GM20431 (cell line): ENCODE results near the gene REST.

Experiments
- in situ Hi-C: fragments of 300-500 bp; cut with MseI, MboI; formaldehyde crosslinking; loops from one replicate; pipeline ENCODE4 v1.15.0; 2020; ENCODE audit warnings: low sequenced_read_pairs; ENCODE audit not compliant: unreplicated experiment

Gene REST

DNA sequence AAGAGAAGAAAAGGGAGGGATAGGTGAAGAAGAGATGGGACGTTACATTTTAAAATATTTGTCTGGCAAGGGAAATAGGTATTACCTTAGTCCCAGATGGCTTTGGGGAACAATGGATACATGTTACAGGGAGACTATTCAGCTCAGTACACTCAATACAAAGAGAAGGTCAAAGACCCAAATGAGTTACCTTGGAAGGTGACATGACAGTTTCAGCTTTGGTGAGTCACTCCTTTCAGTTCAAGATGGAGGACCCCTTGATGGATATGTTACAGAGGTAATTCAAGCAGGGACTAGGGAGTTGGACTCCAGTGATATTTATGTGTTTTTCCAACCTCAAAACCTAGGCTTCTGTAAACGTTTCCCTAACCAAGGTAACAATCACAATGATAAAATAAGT lies 64.7 kb downstream of the REST start:
- in situ Hi-C loops: no loop called here

GRCh38 chr4:56972809-56973208 lies 65.1 kb downstream of the REST start:
- in situ Hi-C loops: no loop called here

DNA sequence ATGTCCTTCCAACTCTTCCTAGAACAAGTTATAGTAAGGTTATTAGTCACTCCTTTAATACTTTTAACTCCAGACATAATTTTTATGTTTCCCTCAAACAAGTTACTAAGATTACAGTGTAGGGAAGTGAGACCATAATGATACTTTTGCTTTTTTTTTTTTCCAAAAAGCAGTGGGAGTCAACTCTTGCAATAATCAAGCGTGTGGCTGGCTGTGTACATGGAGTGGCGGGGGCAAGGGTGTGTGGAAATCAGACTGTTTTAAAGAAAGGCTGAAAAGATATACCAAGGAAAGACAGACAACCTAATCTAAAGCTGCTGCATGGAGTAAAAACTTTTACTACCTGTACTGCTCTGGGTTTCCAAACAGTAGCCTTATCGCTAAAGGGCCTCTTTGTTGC lies 65.6 kb downstream of the REST start:
- in situ Hi-C loops: no loop called here

- in situ Hi-C loops: no loop called here
Measured at GRCh38 chr4:56976283-56976836, 68.7 kb downstream of the REST start.

- in situ Hi-C loops: no loop called here
Measured at GRCh38 chr4:56976837-56977320, 69.2 kb downstream of the REST start.

DNA sequence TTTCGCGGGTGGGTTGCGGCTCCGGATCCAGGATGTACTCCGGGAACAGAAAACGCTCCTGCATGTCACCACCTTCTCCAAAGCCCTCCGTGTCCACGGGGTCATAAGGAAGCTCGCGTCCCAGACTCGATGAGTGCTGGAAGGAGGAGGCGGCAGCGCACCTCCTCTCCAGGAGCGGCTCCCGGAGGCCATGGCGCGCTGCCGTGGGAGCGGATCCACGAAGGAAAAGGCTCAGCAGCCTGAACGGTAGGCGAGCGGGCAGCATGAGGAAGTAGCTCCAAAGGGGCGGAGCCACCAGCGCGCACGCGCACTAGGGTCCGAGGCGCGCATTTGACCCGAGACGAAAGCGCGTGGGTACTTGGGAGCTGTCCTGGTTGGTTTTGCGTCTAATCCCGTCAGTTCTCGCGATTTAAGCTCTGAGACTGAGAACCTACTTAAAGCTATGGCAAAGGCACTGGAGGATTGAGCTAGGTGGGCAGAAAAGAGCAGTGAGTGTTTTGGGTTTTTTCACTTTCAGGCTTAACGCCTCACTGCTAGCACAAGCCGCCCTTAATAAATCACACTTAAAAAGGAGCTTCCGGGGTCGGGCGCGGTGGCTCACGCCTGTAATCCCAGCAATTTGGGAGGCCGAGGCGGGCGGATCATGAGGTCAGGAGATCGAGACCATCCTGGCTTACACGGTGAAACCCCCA lies 69.8 kb downstream of the REST start, which contains the start of gene NOA1:
TSS of gene NOA1 (minus strand) at position 286 of the 692 bp plus-strand sequence. CDS start at position 265, 21 bp downstream.
- in situ Hi-C loops: no loop called here

- in situ Hi-C loops: no loop called here
Measured at GRCh38 chr4:56978750-56979303, 71.1 kb downstream of the REST start, which contains the start of gene POLR2B. POLR2B (plus strand) TSS chr4:56978896; CDS start chr4:56978986, 90 bp downstream.

DNA sequence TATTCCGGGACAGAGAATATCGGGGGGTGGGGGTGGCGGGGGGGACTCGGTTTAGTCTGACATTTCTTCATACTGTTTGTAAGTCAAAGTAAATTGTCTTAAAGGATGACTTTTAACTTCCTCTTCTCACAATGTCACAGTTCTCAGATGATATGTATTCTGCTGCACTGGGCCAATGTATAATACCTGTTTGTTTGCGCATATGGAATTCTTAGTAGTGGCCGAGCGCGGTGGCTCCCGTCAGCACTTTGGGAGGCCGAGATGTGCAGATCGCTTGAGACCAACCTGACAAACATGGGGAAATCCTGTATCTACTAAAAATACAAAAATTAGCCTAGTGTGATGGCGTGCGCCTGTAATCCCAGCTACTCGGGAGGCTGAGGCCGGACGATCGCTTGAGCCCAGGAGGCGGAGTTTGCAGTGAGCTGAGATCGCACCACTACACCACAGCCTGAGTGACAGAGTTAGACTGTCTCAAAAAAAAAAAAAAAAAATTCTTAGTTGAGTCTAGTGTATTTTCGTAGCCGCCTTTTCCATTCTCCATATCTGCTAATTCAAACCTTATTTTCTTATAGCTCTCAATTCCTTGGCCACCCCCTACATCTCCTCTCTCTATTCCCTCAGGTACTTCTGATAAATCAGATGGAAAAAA lies 71.8 kb downstream of the REST start:
- in situ Hi-C loops: no loop called here

DNA sequence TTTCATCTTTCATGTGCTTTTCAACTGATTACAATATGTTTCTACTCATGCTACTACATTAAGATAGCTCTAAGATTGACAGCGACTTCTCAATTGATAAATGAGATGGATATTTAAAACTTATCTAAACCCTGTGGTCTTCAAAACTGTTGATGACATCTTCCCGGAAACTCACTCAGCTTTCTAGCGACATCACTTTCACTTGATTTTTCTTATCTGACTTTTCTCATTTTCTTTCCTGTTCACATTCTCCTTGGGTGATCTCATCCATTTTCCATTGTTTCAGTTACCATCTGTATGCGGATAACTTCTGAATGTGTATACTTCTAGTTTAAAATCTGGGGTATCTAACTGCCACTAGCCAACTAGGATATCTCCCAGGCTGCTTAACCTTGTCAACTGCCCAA lies 74.1 kb downstream of the REST start:
- in situ Hi-C loops: no loop called here

- in situ Hi-C loops: no loop called here
Measured at GRCh38 chr4:56986192-56986591, 78.5 kb downstream of the REST start.

GRCh38 chr4:56986952-56987351 lies 79.3 kb downstream of the REST start:
- in situ Hi-C loops: no loop called here

DNA sequence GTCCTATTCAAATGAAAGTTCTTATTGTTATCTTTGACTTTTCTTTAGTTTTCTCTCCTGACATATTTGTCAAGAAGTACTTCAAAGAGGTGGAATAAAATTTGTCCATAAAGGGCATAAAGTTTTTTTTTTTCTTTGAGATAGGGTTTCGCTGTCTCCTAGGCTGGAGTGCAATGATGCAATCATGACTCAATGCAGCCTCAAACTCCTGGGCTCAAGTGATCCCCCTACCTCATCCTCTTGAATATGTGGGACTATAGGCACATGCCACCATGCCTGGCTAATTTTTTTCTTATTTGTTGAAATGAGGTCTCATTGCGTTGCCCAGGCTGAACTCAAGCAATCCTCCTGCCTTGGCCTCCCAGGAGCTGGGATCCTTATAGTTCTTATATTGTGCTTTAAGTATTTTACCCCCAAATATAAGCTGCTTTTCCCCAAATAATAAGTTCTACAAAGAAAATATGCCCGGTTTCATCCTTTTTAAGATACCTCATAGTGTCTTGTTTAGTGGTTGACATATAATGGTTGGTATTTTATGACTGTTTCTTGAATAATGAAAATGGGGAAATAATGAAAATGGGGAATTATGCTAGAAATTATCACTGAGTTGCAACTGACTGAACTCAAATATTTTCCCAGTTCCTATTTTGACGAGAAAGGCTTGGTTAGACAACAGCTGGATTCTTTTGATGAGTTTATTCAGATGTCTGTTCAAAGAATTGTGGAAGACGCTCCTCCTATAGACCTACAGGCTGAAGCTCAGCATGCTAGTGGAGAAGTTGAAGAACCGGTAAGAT lies 82.6 kb downstream of the REST start:
- in situ Hi-C loops: no loop called here

- in situ Hi-C loops: no loop called here
Measured at GRCh38 chr4:56995525-56995924, 87.8 kb downstream of the REST start.

DNA sequence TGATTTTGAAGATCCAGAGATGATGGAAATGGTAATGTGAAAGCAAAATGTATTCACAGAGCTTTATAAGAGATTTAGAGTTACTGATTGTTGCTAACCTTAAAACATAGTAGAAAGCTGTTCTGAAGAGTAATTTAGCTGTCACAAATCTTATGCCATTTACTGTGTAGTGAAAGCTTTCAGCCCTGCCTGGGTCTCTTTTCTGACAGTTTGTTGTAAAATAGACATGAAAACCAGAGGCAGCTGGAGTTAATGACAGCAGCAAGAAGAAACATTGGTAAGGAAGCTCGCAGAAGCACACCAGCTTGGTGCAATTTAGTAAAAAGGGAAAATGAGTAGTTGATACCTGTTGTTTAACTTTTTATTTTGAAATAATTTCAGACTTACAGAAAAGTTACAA lies 92.1 kb downstream of the REST start:
- in situ Hi-C loops: no loop called here

DNA sequence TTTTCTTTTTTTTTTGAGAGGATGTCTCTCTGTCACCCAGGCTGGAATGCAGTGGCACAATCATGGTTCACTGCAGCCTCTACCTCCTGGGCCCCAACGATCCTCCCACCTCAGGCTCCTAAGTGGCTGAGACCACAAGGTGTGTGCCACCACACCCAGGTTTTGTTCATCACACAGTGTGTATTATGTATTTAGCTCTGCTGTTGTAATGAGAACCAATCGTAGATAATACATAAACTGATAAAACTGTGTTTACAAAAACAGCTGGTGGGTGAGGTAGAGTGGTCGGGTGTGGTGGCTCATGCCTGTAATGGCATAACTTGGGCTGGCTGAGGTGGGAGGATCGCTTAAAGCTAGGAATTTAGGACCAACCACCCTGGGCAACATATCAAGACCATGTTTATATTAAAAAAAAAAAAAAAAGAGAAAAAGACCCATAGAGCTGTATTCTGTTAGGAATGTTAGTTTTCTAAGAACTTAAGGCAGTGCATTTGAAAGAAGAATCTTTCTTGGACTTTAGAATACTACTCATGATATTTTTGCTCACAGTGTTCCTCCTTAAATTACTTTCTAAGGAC lies 105.9 kb downstream of the REST start:
- in situ Hi-C loops: no loop called here
